Epithelial cell of proximal tubule (primary cell): ENCODE measurements around the gene DSC2. TPM values are rescaled to one million over a fixed set of nuclear protein-coding genes. Genes with fewer than 3 reads are reported as not detected.

Experiments
- DNase-seq: peaks from one replicate; pipeline ENCODE4 v3.0.0-alpha.2; 2011; ENCODE audit warnings: low read depth
- H3K4me3 ChIP-seq: 2 replicates; pipeline ENCODE4 v1.5.1; 2011; ENCODE audit warnings: low read depth, mild to moderate bottlenecking, low read length
- CTCF ChIP-seq: conservative IDR thresholded peaks from 2 replicates; pipeline ENCODE4 v1.5.1; 2012; ENCODE audit warnings: low read depth, mild to moderate bottlenecking, low read length
- total RNA-seq: library from RNA; depleted of rRNA; stranded (reverse); fragments of >200 nt; gene quantifications from 2 replicates; pipeline ENCODE4 v1.2.3, GENCODE V29; 2015

The DSC2 gene
- total RNA-seq, 1 donor from 2014 or later, result 19.6 TPM

- no peak for TF ChIP-seq CTCF
- no peak overlapping the region for H3K4me3 ChIP-seq
- no peak for DNase-seq
Measured at GRCh38 chr18:31098878-31099277, 3.3 kb downstream of the DSC2 start.

GRCh38 chr18:31097666-31098065, 4.6 kb downstream of the DSC2 start:
- H3K4me3 ChIP-seq, result no peak overlapping the region
- DNase-seq, result no peak
- TF ChIP-seq CTCF, result no peak

- TF ChIP-seq CTCF, result no peak
- DNase-seq, result no peak
- H3K4me3 ChIP-seq, result no peak overlapping the region
Measured at GRCh38 chr18:31093880-31094279, 8.3 kb downstream of the DSC2 start.

GRCh38 chr18:31093294-31093693, 8.9 kb downstream of the DSC2 start:
- H3K4me3 ChIP-seq, result no peak overlapping the region
- TF ChIP-seq CTCF, result no peak
- no peak for DNase-seq

- no peak for DNase-seq
- no peak for TF ChIP-seq CTCF
- H3K4me3 ChIP-seq, result no peak overlapping the region
Measured at GRCh38 chr18:31091350-31091749, 10.9 kb downstream of the DSC2 start.

GRCh38 chr18:31088532-31088931, 13.7 kb downstream of the DSC2 start:
- no peak overlapping the region for H3K4me3 ChIP-seq
- no peak for DNase-seq
- TF ChIP-seq CTCF, result no peak

- no peak for DNase-seq
- no peak for TF ChIP-seq CTCF
- H3K4me3 ChIP-seq, result no peak overlapping the region
Measured at GRCh38 chr18:31079973-31080372, 22.2 kb downstream of the DSC2 start.
